T follicular helper cell (primary cell): ENCODE data around the gene ITIH1.

Experiments
- DNase-seq: peaks from one replicate; pipeline ENCODE4 v3.0.0-alpha.2; 2020; ENCODE audit warnings: low read depth

The ITIH1 gene

DNA sequence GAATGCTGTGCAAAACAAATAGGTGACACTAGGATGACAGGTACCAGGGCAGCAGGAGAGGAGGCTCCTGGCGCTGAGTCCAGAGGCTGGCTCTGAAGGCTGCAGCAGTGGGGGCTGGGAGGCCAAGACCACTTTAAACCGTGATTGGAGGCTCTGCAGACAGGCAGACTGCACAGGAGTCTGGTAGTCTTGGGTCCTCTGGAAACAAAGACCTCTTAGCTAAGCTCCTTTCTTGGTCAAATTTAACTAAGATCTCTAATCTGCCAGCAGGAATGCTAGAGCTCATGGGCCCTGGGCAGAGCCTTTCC, 61.8 kb downstream of the ITIH1 start:
- no peak for DNase-seq

DNA sequence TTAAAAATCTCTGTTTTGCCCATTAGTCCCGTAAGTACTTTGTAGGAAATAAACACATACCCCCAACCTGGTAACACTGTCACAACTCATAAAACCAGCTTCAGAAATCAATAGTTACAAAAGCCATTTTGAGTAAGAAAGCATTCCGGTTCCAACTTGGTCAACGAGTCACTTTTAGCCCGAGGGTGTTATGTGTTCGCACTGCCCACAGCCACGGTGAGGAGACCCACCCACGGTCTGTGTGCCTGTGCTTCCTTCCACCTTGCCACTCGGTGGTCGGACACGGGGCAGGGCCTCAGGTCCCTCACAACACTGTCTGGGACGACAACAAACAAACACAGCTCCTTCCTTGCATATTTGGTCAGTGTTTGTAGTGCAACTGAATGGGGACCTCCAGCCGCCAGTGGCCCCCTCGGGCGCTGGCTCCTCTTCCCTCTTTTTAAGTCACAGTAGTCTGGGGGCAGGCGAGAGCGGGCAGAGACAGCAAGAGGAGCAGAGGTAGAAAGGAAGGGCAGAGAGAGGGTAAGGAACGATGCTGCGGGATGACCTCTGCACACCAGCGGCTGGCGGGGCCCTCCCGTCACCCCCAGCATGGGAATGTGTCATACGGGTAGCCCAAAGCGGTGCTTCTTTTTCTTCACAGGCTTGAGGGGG, 62.6 kb downstream of the ITIH1 start:
- no peak for DNase-seq

GRCh38 chr3:52841211-52841980, 64.0 kb downstream of the ITIH1 start:
- DNase-seq: no peak
